Stimulated activated CD8-positive, alpha-beta memory T cell treated with anti-CD3 and anti-CD28 coated beads, Interleukin-15, amount 100 ng/mL, for 4 hours (primary cell): ENCODE measurements around the gene SUMO1.
"Not testable (repeated sequence)": the region's sequence is repeated elsewhere in the genome, so short reads cannot be mapped to it uniquely, and the experiment has no call there.

Experiments used
- DNase-seq, 2 donors: peaks; one replicate each; pipeline ENCODE4 v3.0.0-alpha.2; 2020; ENCODE audit warnings: low read depth in 2 of 2

SUMO1 gene

DNA sequence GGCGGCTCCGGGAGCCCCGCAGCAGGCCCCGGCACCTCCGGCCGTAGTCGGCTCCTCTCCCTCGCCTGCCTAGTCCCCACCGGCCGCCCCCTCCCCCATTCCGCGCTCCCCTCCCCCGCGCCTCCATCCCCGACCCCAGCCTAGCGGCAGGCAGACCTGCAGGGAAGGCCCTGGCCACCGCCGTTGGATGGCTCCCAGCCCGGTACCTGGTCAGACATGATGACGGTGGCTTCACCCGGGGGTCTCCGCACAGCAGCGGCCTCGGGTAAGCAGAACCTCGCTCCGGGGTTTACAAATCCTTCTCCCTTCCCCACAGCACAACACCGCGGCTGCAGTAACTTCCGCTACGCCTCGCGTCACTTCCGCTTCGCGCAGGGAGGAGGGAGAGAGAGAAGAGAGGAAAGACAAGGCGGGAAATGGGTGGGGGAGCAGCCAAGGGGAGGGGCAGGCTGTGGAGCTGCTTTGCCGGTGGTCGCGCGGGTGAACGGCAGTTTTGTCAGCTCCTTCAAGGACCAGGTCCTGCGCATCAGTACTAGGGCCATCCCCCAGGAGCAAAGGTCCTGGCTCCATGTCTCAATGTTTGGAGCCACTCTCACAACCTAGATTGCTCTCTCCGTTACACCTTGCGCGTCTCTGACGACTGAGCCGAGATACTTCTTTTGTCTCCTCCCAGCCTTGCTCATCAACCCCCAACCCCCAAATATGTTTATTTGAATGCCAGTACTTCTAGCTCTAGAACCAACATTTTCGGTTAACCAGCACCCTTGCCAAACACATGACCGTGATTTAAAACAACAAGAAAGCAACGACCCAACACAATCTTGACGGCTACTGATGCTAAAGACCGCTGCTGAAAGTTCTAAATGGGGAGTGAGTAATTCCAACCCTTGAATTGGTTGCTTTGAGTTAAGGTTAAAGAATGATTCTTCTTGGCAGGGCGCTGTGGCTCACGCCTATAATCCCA lies at the start of gene SUMO1:
Gene SUMO1, minus strand, starts transcription at position 364 of the 964 bp plus-strand sequence. Its CDS starts 146 bp downstream, at position 218.
- peak; percentile 76 to 87 for DNase-seq

DNA sequence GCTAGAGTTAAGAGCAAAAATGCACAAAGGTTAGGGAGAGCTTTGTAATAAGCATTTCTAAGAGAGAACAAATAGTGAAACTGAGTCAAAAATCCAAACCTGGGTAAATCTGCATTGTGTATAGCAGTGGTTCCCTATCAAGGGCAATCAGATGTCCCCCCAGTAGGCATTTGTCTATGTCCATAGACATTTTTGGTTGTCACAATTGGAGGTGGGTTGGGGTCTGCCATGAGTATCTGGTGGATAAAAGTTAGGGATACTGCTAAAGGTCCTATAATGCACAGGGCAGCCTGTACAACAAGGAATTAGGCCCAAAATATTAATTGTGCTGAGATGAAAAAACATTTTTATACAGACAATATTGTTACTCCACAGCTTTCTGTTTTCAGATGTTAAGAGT lies 48.2 kb upstream of the SUMO1 start:
- no peak for DNase-seq

DNA sequence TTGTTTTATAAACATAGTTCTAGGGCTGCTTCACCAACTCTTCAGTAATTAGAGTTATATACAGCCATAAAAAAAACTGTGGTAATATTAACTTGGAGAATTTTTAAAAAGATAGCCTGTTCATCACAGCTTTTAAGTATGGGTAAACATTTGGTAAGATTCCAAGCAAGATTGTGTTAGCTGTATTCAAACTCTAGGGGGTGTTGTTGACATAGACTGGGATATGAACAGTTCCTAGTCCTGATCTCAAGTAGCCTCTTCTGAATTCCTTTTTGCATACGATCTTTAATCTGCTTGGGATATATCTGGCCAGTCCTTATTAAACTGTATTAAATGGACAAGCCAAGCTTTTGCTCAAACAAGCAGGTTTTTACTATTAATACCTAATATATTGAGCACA lies 40.5 kb upstream of the SUMO1 start:
- no peak for DNase-seq

DNA sequence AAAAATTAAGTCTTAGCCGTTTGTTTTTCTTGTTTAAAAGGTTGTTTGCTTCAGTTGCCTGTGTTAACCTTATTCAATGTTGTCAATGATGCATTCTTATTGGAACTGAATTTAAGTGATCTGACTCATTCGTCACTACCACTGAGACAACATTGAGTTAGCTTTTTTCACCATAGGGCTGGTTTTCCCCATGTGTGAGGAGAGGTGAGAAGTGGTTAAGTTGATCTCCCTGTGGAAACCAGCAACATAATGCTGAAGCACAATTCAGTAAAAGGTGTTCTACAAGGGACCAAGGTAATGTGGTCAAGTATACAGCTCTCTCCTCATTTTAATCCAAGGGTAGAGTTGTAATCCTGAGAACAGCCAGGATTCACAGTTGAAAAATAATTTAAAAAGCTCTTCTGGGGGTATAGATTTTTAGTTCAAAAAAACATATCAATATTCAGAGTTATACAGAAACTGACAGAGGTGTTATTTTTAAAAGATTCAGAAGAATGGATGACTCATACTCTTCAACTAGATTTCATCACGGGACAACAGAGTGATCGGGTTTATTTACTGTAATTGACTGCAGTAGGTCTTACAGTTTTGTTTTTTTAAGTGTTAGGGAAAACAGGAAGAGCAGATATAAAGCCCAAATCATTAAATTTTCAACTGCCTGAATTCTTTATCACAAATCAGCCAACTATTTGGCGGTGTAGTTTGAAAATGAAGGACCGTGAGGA lies 39.8 kb upstream of the SUMO1 start:
- no peak for DNase-seq

DNA sequence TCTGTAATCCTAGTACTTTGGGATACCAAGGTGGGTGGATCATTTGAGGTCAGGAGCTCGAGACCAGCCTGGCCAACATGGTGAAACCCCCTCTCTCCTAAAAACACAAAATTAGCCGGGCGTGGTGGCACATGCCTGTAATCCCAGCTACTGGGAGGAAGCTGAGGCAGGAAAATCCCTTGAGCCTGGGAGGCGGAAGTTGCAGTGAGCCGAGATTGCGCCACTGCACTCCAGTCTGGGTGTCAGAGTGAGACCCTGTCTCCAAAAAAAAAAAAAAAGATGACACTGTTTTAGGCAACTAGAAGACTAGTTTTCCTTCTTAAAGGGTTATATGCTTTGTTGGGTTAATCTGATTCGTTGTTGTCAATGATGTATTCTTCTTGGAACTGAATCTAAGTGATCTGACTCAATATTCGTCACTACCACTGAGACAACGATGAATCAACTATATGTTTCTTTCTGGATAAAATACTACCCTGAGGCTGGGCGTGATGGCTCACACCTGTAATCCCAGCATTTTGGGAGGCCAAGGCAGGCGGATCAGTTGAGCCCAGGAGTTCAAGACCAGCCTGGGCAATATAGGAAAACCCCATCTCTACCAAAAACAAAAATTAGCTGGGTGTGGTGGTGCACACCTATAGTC lies 37.8 kb upstream of the SUMO1 start:
- DNase-seq = not testable (repeated sequence)

DNA sequence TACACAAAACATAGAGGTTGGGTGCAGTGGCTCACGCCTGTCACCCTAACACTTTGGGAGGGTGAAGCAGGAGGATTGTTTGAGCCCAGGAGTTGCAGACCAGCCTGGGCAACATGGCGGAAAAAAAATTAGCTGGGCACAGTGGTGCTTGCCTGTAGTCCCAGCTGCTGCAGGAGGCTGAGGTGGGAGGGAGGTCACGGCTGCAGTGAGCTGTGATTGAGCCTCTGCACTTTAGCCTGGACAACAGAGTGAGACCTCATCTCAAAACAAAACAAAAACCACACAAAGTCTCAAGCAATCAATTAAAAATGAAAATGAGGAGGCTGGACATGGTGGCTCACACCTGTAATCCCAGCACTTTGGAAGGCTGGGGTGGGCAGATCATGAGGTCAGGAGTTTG lies 32.1 kb upstream of the SUMO1 start:
- no peak for DNase-seq

DNA sequence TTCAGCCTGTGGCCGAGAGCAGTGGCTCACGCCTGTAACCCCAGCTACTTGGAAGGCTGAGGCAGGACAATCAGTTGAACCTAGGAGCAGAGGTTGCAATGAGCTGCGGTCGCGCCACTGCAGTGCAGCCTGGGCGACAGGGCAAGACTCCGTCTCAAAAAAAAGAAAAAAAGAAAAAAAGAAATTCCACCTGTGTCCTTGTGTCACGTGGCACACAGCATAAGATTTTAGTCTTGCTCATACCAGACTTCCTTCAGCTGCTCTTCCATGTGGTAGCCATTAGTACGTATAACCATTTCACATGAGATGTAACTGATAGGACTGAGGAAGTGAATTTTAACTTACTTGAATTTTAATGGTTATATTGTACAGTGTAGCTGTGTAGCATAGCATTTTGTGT lies 31.2 kb upstream of the SUMO1 start:
- no peak for DNase-seq

DNA sequence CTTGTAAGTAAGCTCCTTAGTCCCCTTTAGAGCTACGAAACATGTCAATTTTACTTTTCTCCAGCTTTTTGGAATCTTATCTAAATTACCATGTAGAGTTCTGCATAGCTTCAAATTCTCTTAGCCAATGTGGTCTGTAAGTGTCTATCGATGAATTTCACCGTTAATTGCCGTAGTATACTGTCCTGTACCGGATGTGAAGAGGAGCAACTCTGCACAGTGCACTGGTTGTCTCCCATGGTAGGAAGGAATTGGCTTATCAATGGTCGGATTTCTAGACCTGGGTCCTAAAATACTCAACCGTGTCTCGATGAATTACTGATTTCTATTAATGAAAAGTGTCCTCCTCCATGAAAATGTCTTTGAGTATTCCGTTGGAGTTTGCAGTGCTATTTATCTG lies 29.1 kb upstream of the SUMO1 start:
- DNase-seq = no peak

DNA sequence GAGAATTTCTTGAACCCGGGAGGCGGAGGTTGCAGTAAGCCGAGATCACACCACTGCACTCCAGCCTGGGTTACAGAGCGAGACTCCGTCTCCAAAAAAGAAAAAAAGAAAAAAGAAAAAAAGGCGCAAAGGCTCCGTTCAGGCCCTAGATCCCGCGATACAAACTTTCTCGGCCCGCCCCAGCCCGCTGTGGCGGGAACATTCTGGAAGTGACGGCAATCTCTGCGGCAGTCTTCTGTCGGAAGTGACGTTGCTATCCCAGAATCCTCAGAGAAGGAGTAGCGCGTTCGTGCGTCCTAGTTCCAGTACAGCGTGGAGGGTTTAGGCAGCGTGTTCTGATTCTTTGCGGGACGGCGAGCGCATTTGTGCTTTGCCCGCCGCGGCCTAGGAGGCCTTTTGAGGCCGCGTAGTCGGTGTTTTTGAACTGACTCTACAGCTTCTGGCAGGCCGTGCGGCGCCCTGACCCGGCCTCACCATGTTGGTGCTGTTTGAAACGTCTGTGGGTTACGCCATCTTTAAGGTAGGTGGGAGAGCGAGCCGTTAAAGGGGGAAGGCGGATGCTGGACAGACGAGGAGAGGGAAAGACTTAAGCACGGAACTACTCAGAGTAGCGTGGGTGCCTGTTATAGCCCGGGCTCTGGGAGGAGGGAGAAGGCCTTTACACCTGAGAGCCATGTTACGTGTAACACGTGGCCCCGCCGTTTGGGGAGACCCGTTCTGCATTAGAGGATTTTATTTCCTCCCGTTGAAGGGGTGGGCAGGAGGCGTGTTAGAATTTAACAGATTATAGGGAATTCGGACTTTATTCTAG lies 27.3 kb upstream of the SUMO1 start, which contains the start of gene NOP58:
Gene NOP58, plus strand, starts transcription at position 297 of the 811 bp plus-strand sequence. Its CDS starts 179 bp downstream, at position 476.
- peak; percentile 72 to 86 for DNase-seq

DNA sequence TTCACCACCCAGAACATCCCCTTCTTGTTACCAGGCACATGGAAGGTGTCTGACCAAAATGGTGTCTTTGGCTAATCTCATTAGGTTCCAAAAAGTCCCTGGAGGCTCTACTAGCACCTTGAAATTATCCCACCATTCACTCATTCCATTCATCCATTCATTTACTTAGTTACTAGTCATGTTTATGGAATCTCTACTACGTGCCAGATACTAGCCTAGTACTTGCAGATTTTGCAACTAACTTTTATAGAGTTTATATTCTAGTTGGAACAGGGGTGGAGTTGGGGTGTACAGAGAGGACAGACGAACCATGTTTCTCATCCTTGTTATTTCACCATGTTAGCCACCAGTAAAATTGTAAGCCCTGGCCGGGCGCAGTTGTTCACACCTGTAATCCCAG lies 23.1 kb upstream of the SUMO1 start:
- DNase-seq = no peak

DNA sequence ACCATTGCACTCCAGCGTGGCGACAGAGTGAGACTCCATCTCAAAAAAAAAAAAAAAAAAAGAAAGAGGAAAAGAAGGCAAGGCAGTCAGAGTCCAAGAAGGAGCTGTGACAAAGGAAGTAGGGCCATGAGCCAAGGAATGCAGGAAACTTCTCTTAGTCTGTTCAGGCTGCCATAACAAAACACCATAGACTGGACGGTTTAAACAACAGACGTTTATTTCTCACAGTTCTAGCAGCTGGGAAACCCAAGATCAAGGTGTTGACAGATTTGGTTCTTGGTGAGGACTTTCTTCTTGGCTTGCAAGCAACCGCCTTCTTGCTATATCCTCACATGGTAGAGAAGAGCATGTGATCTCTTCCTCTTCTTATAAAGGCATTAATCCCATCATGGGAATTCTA lies 13.1 kb upstream of the SUMO1 start:
- DNase-seq = no peak

DNA sequence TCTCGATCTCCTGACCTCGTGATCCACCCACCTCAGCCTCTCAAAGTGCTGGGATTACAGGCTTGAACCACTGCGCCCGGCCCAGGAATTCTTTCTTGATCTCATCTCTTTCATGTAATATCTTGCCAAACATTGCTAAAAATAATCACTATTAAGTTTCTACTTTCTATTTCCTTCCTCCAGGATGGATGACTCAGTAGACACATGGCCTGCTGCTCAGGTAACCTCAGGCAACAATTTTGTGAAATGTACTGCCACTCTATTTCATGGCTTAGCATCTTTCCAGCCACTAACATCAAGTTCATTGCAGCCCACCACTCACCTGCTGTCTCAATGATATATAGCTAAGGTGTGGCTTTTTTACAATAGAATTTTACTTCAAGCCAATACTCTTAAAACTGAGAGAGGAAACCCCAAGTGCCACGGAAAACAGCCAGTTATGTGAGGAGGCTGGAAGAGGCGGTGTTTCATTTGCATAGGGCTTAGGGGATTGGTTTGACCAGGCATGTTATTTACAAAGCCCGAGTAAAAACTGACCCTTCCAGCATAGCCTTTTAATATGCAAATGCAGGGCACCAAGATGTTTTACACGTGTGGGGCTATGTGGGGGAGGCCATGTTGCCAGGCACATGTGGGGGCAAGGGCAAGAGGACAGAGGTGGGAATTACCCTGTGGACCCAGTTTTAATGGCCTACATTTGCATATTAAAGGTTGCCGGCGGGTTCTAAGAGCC lies 11.3 kb upstream of the SUMO1 start:
- DNase-seq = no peak

DNA sequence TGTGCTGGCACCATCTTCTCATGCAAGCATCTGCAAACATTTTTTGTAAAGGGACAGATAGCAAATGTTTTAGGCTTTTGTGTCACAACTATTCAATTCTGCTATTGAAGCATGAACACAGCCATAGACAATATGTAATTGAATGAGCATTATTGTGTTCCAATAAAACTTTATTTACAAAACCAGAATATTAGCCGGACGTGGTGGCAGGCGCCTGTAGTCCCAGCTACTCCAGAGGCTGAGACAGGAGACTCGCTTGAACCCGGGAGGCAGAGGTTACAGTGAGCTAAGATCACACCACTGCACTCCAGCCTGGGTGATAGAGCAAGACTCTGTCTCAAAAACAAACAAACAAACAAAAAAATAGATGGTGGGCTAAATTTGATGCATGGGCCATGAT lies 9.3 kb upstream of the SUMO1 start:
- not testable (repeated sequence) for DNase-seq

DNA sequence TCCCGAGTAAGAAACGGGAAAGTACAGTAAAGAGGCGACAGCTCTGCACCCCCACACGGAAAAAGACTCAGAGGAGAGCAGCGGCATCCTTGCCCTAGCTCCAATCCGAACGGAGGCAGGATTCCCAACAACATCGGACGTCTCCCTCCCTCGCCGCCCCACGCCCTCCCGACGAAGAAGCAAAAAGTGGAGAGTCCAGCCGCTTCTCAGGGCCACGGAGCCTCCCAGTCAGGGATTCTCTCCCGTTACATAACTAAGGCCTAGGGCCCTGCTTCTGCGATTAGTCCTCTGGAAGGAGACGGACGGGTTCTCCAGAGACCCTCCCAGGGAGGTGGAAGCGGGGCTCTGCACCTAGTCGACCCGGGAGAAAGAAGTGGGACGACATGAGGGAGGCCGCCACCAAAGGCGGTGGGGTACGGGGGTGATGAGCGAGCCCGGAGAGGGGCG lies 587 bp downstream of the SUMO1 start:
- no peak for DNase-seq

DNA sequence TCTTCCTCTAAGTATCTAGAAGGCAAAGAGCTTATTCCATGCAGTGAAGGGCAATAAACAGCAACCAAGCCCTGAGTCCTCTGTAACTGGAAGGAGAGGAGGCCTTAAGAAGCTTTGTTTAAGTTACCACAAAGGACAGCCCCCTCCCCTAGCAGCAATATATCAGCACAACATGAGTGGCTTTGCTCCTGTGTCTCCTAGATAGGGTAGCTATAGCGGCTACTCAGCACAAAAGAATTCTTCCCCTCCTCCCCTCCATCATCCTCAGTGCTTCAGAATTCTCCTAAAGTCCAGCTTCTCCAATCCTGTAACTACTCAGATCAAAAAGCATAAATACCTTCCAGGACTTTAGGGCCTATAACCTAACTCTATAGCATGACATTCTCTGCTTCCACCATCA lies 16.5 kb downstream of the SUMO1 start:
- DNase-seq = no peak

DNA sequence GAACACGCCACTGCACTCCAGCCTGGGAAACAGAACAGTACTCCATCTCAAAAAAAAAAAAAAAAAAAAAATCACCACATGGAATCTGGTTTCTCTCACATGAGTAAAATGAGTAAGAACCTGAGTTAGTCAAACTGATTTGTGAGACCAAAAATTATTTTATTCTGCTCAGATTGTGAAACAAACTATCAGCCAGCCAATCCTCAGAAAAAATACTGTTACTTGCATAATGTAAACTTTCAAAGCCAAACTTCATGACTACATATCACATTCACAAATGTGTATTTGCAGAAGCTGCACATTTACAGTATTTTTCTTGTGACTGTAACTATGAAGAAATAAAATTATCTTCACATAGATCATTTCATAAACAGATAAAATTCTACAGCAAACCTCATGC lies 23.2 kb downstream of the SUMO1 start:
- no peak for DNase-seq

DNA sequence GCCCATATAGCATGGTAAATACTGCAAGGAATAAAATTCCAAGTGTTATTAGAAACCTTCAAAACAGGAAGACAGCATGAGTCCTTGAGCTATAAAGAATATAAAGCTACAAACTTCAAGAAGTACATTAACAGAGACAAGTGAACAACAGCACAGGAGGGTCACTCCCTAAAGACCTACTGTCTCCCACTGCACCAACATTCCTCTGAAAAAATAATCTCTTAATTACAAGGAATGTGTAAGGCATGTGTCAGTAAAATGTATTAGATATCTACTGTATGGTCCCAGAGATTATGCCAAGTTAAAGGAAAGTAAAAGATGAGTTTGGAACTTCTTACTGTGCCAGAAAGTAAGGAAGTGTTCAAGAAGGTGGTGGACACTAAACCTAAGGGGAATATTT lies 29.9 kb downstream of the SUMO1 start:
- DNase-seq = no peak

DNA sequence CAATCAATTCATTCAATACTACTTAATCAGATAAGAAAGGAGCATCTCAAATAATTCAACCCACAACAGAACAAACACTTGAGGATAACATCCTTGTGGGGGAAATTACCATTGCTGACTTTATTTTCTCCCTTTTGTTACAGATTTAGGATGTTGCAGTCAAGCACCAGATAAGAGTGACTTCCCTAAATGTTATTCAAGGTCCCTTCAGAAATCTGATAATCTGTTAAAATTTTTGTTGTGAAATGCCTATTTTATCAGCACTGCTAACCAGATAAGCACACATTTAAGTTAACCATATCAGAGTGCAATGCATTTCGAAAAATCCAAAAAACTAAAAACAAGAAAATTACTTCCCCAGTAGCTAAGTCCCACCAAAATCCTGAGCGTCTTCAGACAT lies 33.5 kb downstream of the SUMO1 start:
- DNase-seq = no peak

DNA sequence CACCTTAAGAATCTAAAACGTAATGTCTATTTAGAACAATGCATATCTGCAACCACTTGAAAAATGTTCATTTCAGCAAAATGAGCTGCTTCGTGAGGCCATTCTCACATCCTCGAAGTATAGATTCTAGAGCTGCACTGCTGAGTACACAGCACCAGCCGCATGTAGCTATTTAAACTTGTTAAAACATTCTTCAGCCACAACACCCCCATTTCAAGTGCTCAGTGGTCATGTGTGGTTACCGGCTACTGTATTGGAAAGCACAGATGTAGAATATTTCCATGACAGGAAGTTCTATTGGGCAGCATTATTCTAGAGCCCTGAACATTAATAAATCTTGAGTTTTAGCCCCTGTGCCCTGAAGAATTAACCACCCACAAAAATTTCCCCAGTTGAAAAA lies 35.0 kb downstream of the SUMO1 start:
- DNase-seq = no peak
